GM19463 (cell line): ENCODE data around the gene OGT.
A peak's percentile ranks its signal among the peaks of the same experiment; 100 is the strongest.

Source experiments
- ATAC-seq: cut with Tn5 transposase; IDR thresholded peaks from one replicate; pipeline ENCODE4 v1.9.1; 2021; ENCODE audit warnings: mild to moderate bottlenecking, moderate library complexity; ENCODE audit not compliant: unreplicated experiment

Gene OGT

DNA sequence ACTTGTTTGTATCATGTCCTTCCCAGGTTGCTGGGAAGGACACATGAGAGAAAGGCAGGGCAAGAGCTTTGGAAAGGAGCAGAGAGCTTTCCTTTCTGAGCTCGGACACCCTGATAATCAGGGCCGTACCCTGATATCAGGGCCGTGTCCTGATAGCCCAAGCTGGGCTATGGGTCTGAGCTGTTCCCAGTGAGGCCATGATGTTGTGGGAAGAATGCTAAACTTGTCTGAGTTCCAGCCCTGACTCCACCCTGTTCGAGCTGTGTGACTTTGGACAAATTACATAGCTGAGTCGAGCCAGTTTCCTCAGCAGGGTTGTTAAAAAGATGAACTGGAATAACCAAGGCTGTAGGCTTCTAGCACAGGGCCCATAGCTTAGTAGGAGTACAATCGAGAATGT is 88.7 kb downstream of the OGT start:
- no peak for ATAC-seq

GRCh38 chrX:71622032-71622575 is 89.2 kb downstream of the OGT start:
- no peak for ATAC-seq

DNA sequence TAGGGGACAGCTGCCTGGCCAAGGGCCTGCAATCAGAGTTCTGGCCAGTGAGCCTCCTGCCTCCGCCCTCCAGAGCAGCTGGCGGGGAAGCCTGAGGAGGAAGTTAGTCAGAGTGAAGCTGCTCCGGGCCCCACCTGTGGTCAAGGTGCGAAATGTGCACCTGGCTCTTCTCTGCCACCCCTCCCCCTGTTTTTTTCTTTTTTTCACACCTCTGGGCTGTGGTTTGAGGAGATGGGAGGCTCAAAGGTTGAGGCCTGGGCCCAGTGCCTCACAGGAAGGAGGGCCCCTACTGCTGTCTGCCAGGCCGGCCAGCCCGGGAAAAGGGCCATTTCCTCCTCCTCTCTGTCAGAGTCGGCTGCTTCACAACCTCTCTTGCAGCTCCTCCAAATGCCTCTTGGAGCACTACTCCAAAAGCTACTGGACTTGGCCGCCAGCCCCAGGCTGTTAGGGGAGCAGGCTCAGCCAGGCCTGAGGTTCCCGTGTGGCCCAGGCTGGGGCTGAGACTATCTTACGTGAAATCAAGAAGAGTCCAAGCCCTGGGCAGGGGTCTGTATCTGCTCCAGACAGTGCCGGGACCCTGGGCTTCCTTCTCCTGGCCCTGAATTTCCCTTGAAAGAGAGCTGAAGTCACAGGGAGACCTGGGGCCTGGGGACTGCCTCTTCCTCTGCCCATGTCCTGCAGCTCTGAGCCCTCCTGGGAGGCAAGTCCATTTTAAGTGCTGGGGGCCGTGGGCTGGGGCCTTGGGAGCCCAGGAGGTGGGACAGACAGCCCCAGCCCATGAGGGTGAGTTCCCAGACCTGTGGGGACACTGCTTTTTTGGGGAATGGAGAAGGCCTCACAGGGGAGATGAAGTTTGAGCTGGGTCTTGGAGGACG is 89.9 kb downstream of the OGT start:
- ATAC-seq = peak; percentile 40

DNA sequence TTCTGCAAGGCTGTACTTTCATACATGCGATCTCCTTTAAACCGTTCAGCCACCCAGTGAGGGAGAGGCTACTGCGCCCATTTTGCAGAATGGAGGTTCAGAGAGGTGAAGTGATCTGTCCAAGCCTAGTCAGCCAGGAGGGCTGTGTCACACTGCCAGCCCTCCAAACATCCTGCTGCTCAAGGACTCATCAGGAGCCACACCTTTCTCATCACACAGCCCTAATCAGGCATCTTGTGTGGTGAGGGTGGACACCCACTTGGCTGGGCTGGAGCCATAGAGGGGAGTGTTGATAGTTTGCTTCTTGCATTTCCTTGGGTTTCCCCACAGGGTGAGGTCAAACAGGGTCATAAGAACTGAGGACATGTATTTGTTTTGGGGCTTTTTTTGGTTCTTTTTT is 90.8 kb downstream of the OGT start:
- no peak for ATAC-seq

GRCh38 chrX:71625471-71625870 is 92.6 kb downstream of the OGT start:
- ATAC-seq = no peak
